HUES48 (cell line): ENCODE data around the gene BAD.
"Not testable (repeated sequence)": the region's sequence is repeated elsewhere in the genome, so short reads cannot be mapped to it uniquely, and the experiment has no call there.

Experiments
- H3K27ac ChIP-seq: one replicate; pipeline ENCODE4 v1.7.0; 2013; ENCODE audit warnings: low read depth, low read length, inconsistent platforms
- H3K27me3 ChIP-seq: 2 replicates; pipeline ENCODE4 v1.6.1; 2013; ENCODE audit warnings: mild to moderate bottlenecking, low read length; ENCODE audit not compliant: control insufficient read depth, insufficient read depth
- H3K36me3 ChIP-seq: 2 replicates; pipeline ENCODE4 v1.6.1; 2013; ENCODE audit warnings: low read length; ENCODE audit not compliant: control insufficient read depth, insufficient read depth
- H3K4me1 ChIP-seq: 2 replicates; pipeline ENCODE4 v1.6.1; 2013; ENCODE audit warnings: mild to moderate bottlenecking, low read length; ENCODE audit not compliant: control insufficient read depth, insufficient read depth
- H3K4me3 ChIP-seq: 2 replicates; pipeline ENCODE4 v1.5.1; 2013; ENCODE audit warnings: mild to moderate bottlenecking, low read depth, low read length
- H3K9ac ChIP-seq: 2 replicates; pipeline ENCODE4 v1.6.1; 2013; ENCODE audit warnings: mild to moderate bottlenecking, low read depth, low read length, moderate library complexity
- H3K9me3 ChIP-seq: 2 replicates; pipeline ENCODE4 v1.6.1; 2013; ENCODE audit warnings: low read length; ENCODE audit not compliant: control insufficient read depth, insufficient read depth

The BAD gene

GRCh38 chr11:64314146-64314804 lies 29.8 kb upstream of the BAD start:
- Histone ChIP-seq H3K36me3 (peaks cover 26% of the 10 kb centered on the region), H3K4me3 (no peak overlapping the region), H3K27me3 (no peaks in the 10 kb centered on the region), H3K9me3 (no peaks in the 10 kb centered on the region), H3K9ac (no peak overlapping the region), H3K4me1 (peaks cover 10% of the 10 kb centered on the region), H3K27ac (peak overlapping the region; percentile 28)

- Histone ChIP-seq H3K27me3 (no peaks in the 10 kb centered on the region), H3K27ac (no peak overlapping the region), H3K4me3 (no peak overlapping the region), H3K4me1 (0 out of 2 replicates have a peak, but pooled peaks cover 5% of the 10 kb centered on the region), H3K9me3 (no peaks in the 10 kb centered on the region), H3K9ac (no peak overlapping the region), H3K36me3 (peaks cover 26% of the 10 kb centered on the region)
These were observed 29.2 kb upstream of the BAD start for GRCh38 chr11:64313491-64314145.

GRCh38 chr11:64312947-64313346 lies 28.5 kb upstream of the BAD start:
- Histone ChIP-seq H3K4me1 (0 out of 2 replicates have a peak, but pooled peaks cover 5% of the 10 kb centered on the region), H3K9me3 (no peaks in the 10 kb centered on the region), H3K4me3 (no peak overlapping the region), H3K27me3 (no peaks in the 10 kb centered on the region), H3K36me3 (peaks cover 29% of the 10 kb centered on the region), H3K27ac (no peak overlapping the region), H3K9ac (no peak overlapping the region)

- H3K36me3 ChIP-seq, H3K4me3 ChIP-seq, H3K9me3 ChIP-seq, H3K27me3 ChIP-seq, H3K9ac ChIP-seq, H3K27ac ChIP-seq: not testable (repeated sequence)
- peaks cover 11% of the 10 kb centered on the region; the same call in 1 of the 2 replicates for H3K4me1 ChIP-seq
These were observed 23.3 kb upstream of the BAD start for GRCh38 chr11:64307795-64308194.

GRCh38 chr11:64306876-64307622 lies 22.6 kb upstream of the BAD start:
- Histone ChIP-seq H3K4me1 (peaks cover 11% of the 10 kb centered on the region; the same call in 1 of the 2 replicates), H3K27ac (peak overlapping the region; percentile 92), H3K9ac (peak overlapping the region; percentile 61; the same call in 1 of the 2 replicates), H3K27me3 (no peaks in the 10 kb centered on the region; the same call in 1 of the 2 replicates), H3K36me3 (peaks cover 9% of the 10 kb centered on the region), H3K9me3 (no peaks in the 10 kb centered on the region), H3K4me3 (peak overlapping the region; percentile 80)

- no peaks in the 10 kb centered on the region for H3K9me3 ChIP-seq
- peaks cover 5% of the 10 kb centered on the region for H3K27me3 ChIP-seq
- peaks cover 11% of the 10 kb centered on the region; the same call in 1 of the 2 replicates for H3K4me1 ChIP-seq
- peaks cover 9% of the 10 kb centered on the region for H3K36me3 ChIP-seq
- peak overlapping the region; percentile 80 for H3K4me3 ChIP-seq
- H3K9ac ChIP-seq, result peak overlapping the region; percentile 61
- peak overlapping the region; percentile 92 for H3K27ac ChIP-seq
These were observed 22.1 kb upstream of the BAD start for GRCh38 chr11:64306563-64306875.

- H3K9me3 ChIP-seq, result no peaks in the 10 kb centered on the region
- H3K4me1 ChIP-seq, result peaks cover 11% of the 10 kb centered on the region; the same call in 1 of the 2 replicates
- peak overlapping the region; percentile 92 for H3K27ac ChIP-seq
- peaks cover 9% of the 10 kb centered on the region for H3K36me3 ChIP-seq
- peaks cover 10% of the 10 kb centered on the region for H3K27me3 ChIP-seq
- H3K4me3 ChIP-seq, result peak overlapping the region; percentile 80
- H3K9ac ChIP-seq, result peak overlapping the region; percentile 69
These were observed 21.5 kb upstream of the BAD start for GRCh38 chr11:64305691-64306562.

GRCh38 chr11:64305075-64305690 lies 20.7 kb upstream of the BAD start, which contains the start of gene ESRRA:
Gene ESRRA, plus strand, starts transcription at chr11:64305524. Its CDS starts 1,656 bp downstream, at chr11:64307180.
- peaks cover 14% of the 10 kb centered on the region; the same call in 1 of the 2 replicates for H3K4me1 ChIP-seq
- H3K9me3 ChIP-seq, result no peaks in the 10 kb centered on the region
- peak within 1 kb of the TSS; percentile 87 for H3K9ac ChIP-seq
- peaks cover 17% of the 10 kb centered on the region for H3K27me3 ChIP-seq
- peak within 1 kb of the TSS; percentile 80 for H3K4me3 ChIP-seq
- peak within 1 kb of the TSS; percentile 100 for H3K27ac ChIP-seq
- peaks cover 9% of the 10 kb centered on the region for H3K36me3 ChIP-seq

GRCh38 chr11:64304316-64305072 lies 20.0 kb upstream of the BAD start:
- Histone ChIP-seq H3K4me3 (peak overlapping the region; percentile 67), H3K9me3 (no peaks in the 10 kb centered on the region), H3K27ac (peak overlapping the region; percentile 100), H3K4me1 (peaks cover 14% of the 10 kb centered on the region; the same call in 1 of the 2 replicates), H3K9ac (peak overlapping the region; percentile 87), H3K27me3 (peaks cover 24% of the 10 kb centered on the region), H3K36me3 (peaks cover 9% of the 10 kb centered on the region)
